Activated T-cell treated with anti-CD3 and anti-CD28 coated beads for 48 hours (primary cell): ENCODE measurements around the gene BCL11B.

ENCODE experiments used
- DNase-seq: peaks from one replicate; pipeline ENCODE4 v3.0.0-alpha.2; 2020; ENCODE audit warnings: low read depth

Gene BCL11B

GRCh38 chr14:99181804-99182520 lies 90.0 kb downstream of the BCL11B start:
- no peak for DNase-seq

- no peak for DNase-seq
Measured at GRCh38 chr14:99181241-99181640, 90.8 kb downstream of the BCL11B start.

GRCh38 chr14:99179946-99180345 lies 92.1 kb downstream of the BCL11B start:
- no peak for DNase-seq

- no peak for DNase-seq
Measured at GRCh38 chr14:99179506-99179905, 92.5 kb downstream of the BCL11B start.

DNA sequence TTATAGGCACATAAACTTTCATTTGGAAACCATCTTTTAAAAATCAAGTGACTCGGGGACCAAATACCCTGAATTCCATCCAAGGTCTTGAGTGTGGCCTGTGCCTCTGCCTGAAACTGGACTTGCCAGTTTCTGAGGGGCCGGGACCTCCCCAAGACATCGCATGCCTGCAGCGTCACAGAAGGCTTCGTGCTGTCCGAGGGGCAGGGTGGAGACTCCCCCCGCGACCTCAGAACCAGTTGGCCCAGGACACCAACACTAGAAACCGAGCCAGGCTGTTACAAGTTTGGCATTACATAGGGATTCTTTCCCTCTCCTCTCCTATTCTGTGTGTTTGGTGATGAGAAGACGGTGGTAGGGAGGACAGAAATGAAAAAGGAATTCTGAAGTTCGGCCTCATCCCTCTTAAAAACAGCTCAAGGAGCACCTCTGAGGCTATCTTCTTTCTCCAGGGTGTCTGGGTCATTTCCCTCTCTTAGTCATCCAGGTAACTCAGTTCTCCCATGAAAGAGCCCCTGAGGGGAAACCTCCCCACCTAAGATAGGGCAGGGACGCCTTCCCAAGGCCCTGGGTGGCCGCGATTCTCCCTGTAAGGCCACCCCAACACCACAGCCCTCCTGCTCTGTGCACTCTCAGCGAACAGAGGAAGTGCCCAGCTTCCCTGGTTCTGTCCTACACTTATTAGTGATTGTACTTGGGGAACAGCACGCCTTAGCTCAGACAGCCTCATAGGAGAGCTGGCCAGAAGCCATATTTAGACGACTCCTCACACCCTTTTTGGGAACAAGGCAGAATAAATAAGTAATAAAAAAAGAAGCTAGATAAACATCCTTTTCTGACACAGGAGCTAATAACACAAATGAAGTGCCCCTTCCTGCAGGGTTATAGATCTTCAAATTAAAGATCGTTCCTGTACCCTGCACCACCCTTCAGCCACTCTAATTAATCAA lies 93.8 kb downstream of the BCL11B start:
- no peak for DNase-seq

DNA sequence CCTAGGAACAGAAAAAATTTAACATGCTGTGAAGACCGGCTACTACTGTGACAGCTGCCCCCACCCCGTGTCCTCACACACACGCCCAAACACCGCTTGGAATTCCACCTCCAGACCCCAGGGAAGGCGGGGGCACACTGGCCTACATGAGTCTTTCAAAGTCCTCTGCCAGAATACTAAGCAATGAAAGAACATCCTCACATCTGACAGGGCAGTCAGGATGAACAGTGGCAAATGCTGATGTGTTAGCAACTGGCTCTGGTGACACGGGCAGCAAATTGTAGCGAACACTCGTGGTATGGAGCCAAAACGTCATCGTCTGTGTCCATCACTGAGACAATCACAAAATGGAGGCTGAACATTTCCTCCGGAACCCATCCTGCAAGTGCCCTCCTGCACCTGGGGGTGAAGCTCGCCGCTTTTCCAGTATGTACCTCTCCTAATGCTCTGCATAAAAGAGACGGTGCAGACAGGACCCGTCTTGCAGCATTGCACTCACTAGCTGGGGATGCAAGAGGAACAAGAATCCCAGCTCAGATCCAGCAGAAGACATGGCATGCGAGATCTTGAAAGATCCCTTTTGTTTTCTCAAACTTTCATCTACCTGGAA lies 94.8 kb downstream of the BCL11B start:
- no peak for DNase-seq

DNA sequence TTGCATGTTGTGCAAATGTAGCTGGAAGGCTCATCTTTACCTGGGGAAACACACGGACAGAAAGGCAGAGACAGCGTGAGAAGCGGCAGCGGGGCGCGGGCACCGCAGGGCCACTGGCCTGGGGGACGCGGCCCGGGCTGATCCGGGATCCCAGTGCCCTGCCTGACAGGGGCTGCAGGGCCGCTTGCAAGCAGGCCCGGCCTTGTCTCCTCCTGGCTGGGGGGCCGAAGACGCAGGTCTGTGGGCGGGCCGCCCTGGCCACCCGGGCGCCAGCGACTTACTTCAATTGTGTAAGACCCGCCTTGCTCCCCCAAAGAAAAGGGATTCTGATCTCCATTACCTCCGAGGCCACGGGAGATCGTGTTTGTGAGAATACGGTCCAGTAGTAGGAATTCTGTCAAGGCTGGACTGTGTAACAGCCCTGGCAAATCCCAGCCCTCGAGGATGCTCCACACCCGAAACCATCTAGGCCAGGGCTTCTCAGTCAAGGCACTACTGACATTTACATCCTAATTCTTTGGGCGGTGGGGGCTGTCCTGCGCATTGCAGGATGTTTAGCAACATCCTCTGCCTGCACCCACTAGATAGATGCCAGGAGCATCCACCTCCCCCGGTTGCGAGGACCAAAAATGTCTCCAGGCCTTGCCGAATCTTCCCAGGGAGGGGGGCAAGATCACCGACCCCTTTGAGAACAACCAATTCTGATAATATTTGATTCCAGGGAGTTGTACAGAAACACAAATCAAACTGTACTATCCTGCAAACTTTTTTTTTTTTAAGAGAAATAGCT lies 95.6 kb downstream of the BCL11B start:
- no peak for DNase-seq

GRCh38 chr14:99175331-99176155 lies 96.5 kb downstream of the BCL11B start:
- no peak for DNase-seq

DNA sequence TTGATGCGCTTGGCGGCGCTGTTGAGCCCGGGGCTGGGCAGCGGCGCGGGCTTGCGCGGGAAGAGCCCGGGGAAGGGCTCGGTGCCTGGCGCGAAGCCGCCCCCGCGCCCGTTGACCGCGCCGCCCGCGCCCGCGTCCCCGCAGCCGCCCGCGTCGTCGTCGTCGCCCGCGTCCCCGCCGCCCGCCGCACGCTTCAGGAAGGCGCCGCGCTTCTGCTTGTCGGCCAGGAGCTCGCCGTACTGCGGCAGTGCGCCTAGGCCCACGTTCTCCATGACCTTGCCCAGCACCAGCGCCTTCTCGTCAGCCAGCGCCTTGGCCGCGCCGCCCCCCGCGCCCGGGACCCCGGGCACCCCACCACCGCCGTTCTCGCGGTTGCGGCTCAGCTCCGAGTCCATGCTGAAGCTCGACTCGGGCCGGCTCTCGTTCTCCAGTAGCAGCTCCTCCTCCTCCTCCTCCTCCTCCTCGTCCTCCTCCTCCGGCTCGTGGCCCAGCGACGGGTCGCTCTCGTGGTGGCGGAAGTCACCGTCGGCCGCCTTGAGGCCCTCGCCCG lies 97.2 kb downstream of the BCL11B start:
- no peak for DNase-seq

DNA sequence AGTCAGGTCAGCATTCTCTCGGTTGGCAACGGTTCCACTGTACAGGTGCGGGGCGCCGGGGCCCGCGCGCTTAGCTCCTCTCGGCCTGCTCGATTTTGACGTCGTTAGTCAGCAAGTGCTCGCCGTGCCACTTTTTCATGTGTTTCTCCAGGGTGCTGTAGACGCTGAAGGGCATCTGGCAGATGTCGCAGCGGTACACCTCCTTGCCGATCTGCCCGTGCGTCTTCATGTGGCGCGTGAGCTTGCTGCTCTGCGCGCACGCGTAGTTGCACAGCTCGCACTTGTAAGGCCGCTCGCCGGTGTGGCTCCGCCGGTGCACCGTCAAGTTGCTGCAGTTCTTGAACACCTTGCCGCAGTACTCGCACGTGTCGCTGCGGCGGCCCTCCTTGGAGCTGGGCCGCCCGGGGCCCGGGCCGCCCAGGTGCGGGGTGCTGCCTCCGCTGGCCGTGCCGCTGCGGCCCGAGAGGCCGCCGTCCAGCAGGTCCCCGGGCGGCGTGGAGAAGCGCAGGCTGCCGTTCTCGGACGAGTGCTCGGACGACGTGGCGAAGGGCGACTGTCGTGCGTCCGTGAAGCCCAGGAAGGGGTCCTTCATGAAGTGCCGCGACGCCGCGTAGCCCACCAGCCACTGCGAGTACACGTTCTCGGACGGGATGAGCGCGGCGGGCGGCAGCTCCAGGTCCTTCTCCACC lies 97.8 kb downstream of the BCL11B start:
- no peak for DNase-seq

DNA sequence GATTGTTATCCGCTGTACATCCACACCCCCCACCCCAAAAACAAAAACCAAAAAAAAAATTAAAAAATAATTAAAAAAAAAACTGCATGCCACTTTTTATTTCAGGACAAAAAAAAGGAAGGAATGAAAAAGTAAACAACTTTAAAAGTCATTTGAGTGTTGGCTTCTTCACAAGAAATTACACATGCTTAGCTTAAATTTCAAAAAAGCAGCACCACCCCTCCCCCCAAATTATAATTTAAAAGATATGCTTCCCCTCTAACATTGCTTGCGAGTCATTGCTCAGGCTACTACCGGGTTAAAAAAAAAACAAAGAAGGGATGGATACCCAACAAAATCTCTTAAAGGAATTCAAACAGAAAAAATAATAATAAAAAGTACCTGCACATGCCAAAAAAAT lies 98.5 kb downstream of the BCL11B start:
- DNase-seq: no peak

DNA sequence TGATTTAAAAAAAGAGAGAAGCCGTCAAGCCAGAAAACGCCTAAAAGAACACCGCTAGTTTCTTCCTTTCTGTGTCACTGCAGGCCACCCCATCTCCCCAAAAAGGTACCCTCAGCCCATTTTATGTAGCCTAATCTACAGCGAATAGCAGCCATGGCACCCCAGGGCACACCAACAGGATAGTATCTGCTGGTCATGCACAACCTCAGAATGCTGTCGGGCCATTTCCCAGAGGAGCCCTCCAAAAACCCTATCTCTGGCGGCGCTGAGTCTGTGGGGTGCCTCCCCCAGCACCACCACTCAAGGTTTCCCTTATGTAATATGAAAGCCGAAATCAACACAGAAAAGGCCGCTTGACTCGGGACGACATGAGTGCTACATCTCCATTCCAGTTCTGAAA lies 98.9 kb downstream of the BCL11B start:
- DNase-seq: no peak

DNA sequence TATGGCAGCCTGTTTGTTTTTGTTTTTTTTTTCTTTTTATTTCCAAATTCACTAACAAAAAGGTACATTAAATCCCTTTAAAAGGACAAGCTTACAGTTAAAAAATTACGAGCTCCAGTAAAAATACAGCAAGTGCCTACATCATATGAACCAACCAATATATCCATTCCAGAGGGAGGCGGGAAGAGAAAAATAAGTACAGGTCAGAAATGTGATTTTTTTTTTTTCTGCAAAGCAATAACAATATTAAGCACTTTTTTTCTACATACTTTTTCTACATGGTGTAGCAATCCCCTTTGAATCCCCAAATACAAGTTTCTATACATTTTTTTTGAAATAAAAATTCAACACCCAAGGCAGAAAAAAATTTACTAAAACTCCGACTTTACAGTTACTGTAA lies 100.6 kb downstream of the BCL11B start:
- no peak for DNase-seq

GRCh38 chr14:99169776-99170356 lies 102.1 kb downstream of the BCL11B start:
- no peak for DNase-seq

GRCh38 chr14:99168330-99168729 lies 103.7 kb downstream of the BCL11B start:
- DNase-seq: no peak

DNA sequence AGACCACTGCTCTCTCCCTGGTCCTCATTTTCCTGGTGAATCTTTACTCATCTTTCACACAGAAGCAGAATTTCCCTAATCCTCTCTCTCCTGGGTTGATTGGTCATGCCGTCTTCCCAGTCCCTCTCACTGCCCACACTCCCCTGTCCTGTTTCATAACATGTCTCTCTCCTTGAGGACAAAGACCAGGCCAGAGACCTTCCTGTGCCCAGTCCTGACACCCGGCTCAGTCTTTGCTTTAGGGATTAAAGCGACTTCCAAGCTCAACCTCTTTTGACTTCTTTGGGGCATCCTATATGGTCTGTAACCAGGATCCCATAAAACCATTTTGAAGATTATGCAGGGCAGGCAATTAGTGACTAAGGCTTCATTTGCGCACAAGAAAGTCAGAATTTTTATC lies 105.5 kb downstream of the BCL11B start:
- no peak for DNase-seq

DNA sequence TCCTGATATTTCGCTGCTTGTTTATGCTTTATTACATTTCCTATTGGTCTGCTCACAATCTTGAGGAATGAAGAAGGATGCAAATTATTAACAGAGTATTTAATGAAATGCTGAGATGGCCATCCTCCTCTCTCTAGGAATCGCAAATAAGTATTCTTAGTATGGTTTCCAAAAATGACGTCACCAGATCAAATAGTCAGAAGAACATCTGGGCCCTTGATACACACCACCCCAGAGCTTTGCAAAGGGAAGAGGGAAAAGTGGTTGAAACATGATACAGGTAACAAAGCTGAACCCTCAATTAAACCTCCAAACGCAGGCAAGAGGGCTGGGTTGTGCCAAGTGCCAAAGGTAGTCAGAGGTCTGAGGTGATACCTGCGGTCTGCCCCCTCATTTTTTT lies 107.3 kb downstream of the BCL11B start:
- DNase-seq: no peak

DNA sequence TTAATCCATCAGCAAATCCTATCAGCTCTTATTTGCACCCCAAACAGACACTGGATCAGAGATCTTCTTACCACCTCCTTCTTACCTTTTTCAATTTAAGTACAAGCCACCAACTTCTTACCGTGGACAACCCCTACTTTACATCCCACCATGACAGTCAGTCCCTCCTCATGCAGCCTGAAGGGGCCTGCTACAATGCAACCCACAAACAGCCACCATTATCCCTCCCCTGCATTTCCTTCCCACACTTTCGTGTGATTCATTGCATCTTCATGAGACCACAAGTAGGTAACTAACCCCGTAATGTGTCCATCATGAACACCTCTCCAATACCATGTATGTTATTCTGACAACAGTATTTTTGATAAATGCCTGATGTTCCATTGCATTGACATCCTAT lies 108.6 kb downstream of the BCL11B start:
- DNase-seq: no peak

DNA sequence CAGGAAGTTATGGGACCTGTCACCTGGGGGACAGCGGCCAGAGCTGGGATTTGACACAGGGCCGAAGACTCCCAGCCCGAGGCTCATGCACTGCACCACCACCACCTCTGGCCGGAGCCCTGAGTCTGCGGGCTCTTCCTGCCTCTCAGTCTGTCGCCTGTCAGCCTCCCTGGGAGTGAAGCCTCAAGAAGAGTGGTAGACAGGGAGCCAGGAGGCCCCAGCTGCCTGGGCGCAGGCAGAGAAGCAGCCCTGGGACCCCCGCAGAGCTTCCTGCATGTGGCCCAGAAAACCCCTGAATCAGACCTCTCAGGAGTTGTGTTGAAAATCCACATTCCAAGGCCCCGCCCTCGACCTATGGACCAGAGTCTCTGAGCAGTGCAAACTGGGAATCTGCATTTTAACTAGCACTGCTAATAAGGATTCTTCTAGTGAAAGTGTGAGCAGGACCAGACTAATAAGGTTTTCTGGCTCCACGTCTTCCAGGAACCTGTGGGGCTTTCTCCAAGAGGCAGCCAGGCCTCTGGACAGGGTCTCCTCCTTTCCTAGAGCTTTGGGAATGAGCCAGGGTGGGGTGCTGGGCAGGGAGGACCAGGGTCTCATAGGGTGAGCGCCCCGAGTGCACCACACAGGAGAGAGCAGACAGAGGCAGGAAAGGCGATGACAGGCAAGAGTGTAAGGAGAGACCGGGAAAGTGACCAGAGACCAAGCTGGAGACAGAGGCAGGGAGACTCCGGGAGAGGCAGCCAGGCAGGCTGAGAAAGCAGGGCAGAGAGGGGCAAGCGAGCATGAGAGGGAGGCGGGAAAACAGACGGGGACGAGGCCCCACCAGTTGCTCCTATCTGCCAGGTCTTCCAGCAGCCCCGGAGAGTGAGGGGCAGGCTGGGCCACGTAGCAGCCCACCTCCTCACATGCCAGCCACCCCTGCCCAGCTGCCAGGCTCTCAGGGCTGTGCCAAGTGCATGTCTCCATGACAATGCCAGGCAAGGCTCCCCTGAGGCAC lies 112.4 kb downstream of the BCL11B start:
- no peak for DNase-seq
